B cell (primary cell): ENCODE results near the gene MYLK3. TPM values are rescaled to one million over a fixed set of nuclear protein-coding genes. Genes with fewer than 3 reads are reported as not detected.
A peak's percentile ranks its signal among the peaks of the same experiment; 100 is the strongest.

Source experiments
- ATAC-seq: fragments of 200-7000 bp; cut with Tn5 transposase; one replicate; pipeline ENCODE4 v1.10.0; 2021; ENCODE audit warnings: low read depth, mild to moderate bottlenecking, moderate number of reproducible peaks, moderate library complexity
- CTCF ChIA-PET: fragments of 350-600 bp; sonication (Branson Sonifier 250); formaldehyde crosslinking; loops from one replicate; lab custom pipeline; 2021; ENCODE audit warnings: antibody characterized with exemption, inconsistent platforms; lab: Charles Lee
- POLR2A ChIA-PET: fragments of 350-600 bp; sonication (Branson Sonifier 250); formaldehyde crosslinking; loops from one replicate; lab custom pipeline; 2021; ENCODE audit warnings: antibody characterized with exemption; lab: Charles Lee
- DNase-seq: peaks from one replicate; pipeline ENCODE4 v3.0.0; 2013
- H2AFZ ChIP-seq: 2 replicates; pipeline ENCODE4 v1.6.1; 2012; ENCODE audit warnings: mild to moderate bottlenecking, low read depth, low read length; ENCODE audit not compliant: insufficient read depth, poor library complexity, severe bottlenecking
- H3K27ac ChIP-seq, 2 donors: 1 replicate in 1 of 2; 2 replicates in 1 of 2; pipeline ENCODE4 v1.5.1; 2012 to 2013; ENCODE audit warnings: low read length in 2 of 2, mild to moderate bottlenecking in 2 of 2, moderate library complexity in 1 of 2
- H3K27me3 ChIP-seq, 4 experiments: fragments of 200-600 bp in 1 of 4; sonication (generic) in 1 of 4; replicated peaks in 1 of 4; 1 replicate in 2 of 4; 2 replicates in 2 of 4; pipeline versions ENCODE4 v1.6.1 to v1.7.0; 2013 to 2016; ENCODE audit warnings: low read length in 3 of 4, mild to moderate bottlenecking in 2 of 4, mixed read lengths in 1 of 4, moderate library complexity in 1 of 4; ENCODE audit not compliant: insufficient read depth in 4 of 4, control insufficient read depth in 3 of 4; ENCODE audit errors: control extremely low read depth in 1 of 4
- H3K36me3 ChIP-seq, 2 experiments: replicated peaks in 1 of 2; 1 replicate in 1 of 2; 2 replicates in 1 of 2; pipeline versions ENCODE4 v1.6.1 to v1.7.1; 2013; ENCODE audit warnings: low read length in 1 of 2; ENCODE audit not compliant: insufficient read depth in 2 of 2, control insufficient read depth in 1 of 2; ENCODE audit errors: control extremely low read depth in 1 of 2, extremely low read depth in 1 of 2
- H3K4me1 ChIP-seq, 2 donors: fragments of 200-600 bp in 1 of 2; sonication (generic) in 1 of 2; 1 replicate in 1 of 2; 2 replicates in 1 of 2; pipeline versions ENCODE4 v1.5.1 to v1.6.1; 2013 to 2017; ENCODE audit warnings: low read length in 2 of 2; ENCODE audit not compliant: control insufficient read depth in 2 of 2, insufficient read depth in 2 of 2
- H3K4me2 ChIP-seq: replicated peaks from 2 replicates; pipeline ENCODE3; 2012; ENCODE audit warnings: mild to moderate bottlenecking, low read depth, low read length; ENCODE audit not compliant: poor library complexity, severe bottlenecking
- H3K4me3 ChIP-seq, 5 experiments: fragments of 200-600 bp in 1 of 5; sonication (generic) in 1 of 5; 1 replicate in 3 of 5; 2 replicates in 2 of 5; pipeline versions ENCODE4 v1.5.1 to v1.7.0; 2011 to 2016; ENCODE audit warnings: low read length in 4 of 5, mild to moderate bottlenecking in 4 of 5, low read depth in 2 of 5, control low read depth in 1 of 5, moderate library complexity in 1 of 5; ENCODE audit not compliant: insufficient read depth in 1 of 5; ENCODE audit errors: control extremely low read depth in 1 of 5, extremely low read depth in 1 of 5
- H3K79me2 ChIP-seq: fragments of 200-600 bp; sonication (generic); one replicate; pipeline ENCODE4 v1.6.0; 2016; ENCODE audit warnings: low read length; ENCODE audit not compliant: control insufficient read depth, insufficient read depth
- H3K9ac ChIP-seq: fragments of 200-600 bp; sonication (generic); 2 replicates; pipeline ENCODE4 v1.6.1; 2017; ENCODE audit warnings: mild to moderate bottlenecking, low read length, moderate library complexity
- H3K9me3 ChIP-seq, 3 donors: one replicate each; pipeline versions ENCODE4 v1.6.1 to v1.7.1; 2013; ENCODE audit warnings: low read length in 2 of 3; ENCODE audit not compliant: control insufficient read depth in 2 of 3, insufficient read depth in 1 of 3; ENCODE audit errors: control extremely low read depth in 1 of 3
- H4K20me1 ChIP-seq: 2 replicates; pipeline ENCODE4 v1.6.0; 2012; ENCODE audit warnings: mild to moderate bottlenecking, low read length; ENCODE audit not compliant: insufficient read depth, control insufficient read depth, poor library complexity, severe bottlenecking
- H3K27ac Mint-ChIP-seq: one replicate; pipeline ENCODE4 v1.8.0; 2021; ENCODE audit warnings: mixed read lengths
- H3K27me3 Mint-ChIP-seq: one replicate; pipeline ENCODE4 v1.8.0; 2021; ENCODE audit warnings: mixed read lengths
- H3K4me1 Mint-ChIP-seq: one replicate; pipeline ENCODE4 v1.8.0; 2021; ENCODE audit warnings: mixed read lengths
- H3K4me3 Mint-ChIP-seq: one replicate; pipeline ENCODE4 v1.8.0; 2021; ENCODE audit warnings: mixed read lengths
- H3K9me3 Mint-ChIP-seq: one replicate; pipeline ENCODE4 v1.8.0; 2022; ENCODE audit warnings: mixed read lengths; ENCODE audit not compliant: insufficient read depth
- CTCF ChIP-seq: fragments of 200-600 bp; IDR thresholded peaks from one replicate; pipeline ENCODE4 v1.8.0; 2022; ENCODE audit warnings: antibody characterized with exemption, mild to moderate bottlenecking
- EZH2 ChIP-seq: IDR thresholded peaks from 2 replicates; pipeline ENCODE4 v1.6.1; 2012; ENCODE audit warnings: borderline replicate concordance, low read depth, mild to moderate bottlenecking, moderate library complexity, low read length; ENCODE audit not compliant: insufficient read depth, poor library complexity, severe bottlenecking
- WGBS: methylation state at CpG from one replicate; pipeline ENCODE4 v1.1.5; 2013; ENCODE audit warnings: missing lambda C conversion rate; ENCODE audit not compliant: insufficient coverage; 5-methylcytosine and 5-hydroxymethylcytosine counted together
- intact Hi-C: fragments of 100-400 bp; cut with micrococcal nuclease; formaldehyde crosslinking; loops from one replicate; pipeline ENCODE4 v1.10.0; 2022
- polyA plus RNA-seq: library from polyadenylated mRNA; depleted of rRNA; stranded (reverse); fragments of >200 nt; gene quantifications from 2 replicates; pipeline ENCODE4 v1.2.3, GENCODE V29; 2012
- total RNA-seq, 2 donors: library from RNA; stranded (reverse); fragments of 120-200 nt in 1 of 2; gene quantifications; 1 replicate in 1 of 2; 2 replicates in 1 of 2; pipeline versions ENCODE4 v1.2.3 to v1.2.4, GENCODE V29; 2013 to 2022

MYLK3 gene
- total and polyA plus RNA-seq, 2 donors (not counting 1 experiment from before 2014, with no cell fraction given) = 0.01 to 0.10 TPM

DNA sequence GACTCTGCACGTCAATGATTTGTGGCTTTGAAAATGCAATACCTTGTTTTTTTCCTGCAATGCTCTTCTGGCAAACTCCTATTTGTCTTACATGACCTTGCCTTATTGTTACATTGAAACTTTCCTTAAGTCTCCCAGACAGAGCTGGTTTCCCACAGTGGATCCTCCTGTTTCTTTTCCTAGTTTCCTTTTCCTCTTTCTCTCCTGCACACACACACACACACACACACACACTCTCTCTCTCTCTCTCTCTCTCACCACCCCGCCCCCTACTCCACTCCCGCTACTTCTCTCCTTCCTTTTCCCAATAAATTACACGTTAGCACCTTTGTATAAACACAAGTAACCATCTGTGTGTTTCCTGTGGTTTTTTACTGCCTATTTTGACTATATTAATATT is 56.4 kb downstream of the MYLK3 start:
- ATAC-seq (no peak), DNase-seq (peak; percentile 62)
- peaks cover 45 to 48% of the 10 kb centered on the region in 2 donors for H3K4me1 ChIP-seq
- peaks cover 27% of the 10 kb centered on the region for H3K79me2 ChIP-seq
- TF ChIP-seq CTCF = no peak
- TF ChIP-seq EZH2 = no peak
- intact Hi-C loops = loop anchor here (2.0 kb wide), 1 partner anchor 51 kb away; no protein-coding TSS in a partner anchor
- H4K20me1 ChIP-seq = peaks cover 12% of the 10 kb centered on the region
- H3K27ac ChIP-seq = peak overlapping the region in 1 of 2 donors; percentile 9
- Mint-ChIP-seq H3K4me1 (peaks cover 21% of the 10 kb centered on the region), H3K27me3 (no peaks in the 10 kb centered on the region), H3K27ac (peak overlapping the region; percentile 32), H3K9me3 (no peaks in the 10 kb centered on the region), H3K4me3 (no peak overlapping the region)
- no peak overlapping the region for H2AFZ ChIP-seq
- peaks cover 0 to 2% of the 10 kb centered on the region in 2 experiments for H3K36me3 ChIP-seq
- peak overlapping the region; percentile 13 for H3K9ac ChIP-seq
- H3K27me3 ChIP-seq = no peaks in the 10 kb centered on the region
- H3K4me2 ChIP-seq = peak overlapping the region; percentile 95
- peak overlapping the region in 2 of 5 experiments; percentile 13 to 34 for H3K4me3 ChIP-seq
- no CpG with 5 or more reads among the region's 4 CpGs for WGBS
- POLR2A ChIA-PET = no interaction called here
- CTCF ChIA-PET = interaction anchor here (0.6 to 2.9 kb wide), 9 partner anchors 16 to 346 kb away, joined by 3 to 15 read pairs (median 6); no protein-coding TSS in a partner anchor
- no peaks in the 10 kb centered on the region for H3K9me3 ChIP-seq
